WTC11 (cell line): ENCODE measurements around the gene MRPL41.

Source experiments
- CBFB ChIP-seq: sonication (generic); formaldehyde crosslinking; IDR thresholded peaks from 2 replicates; pipeline ENCODE4 v1.8.1; 2022; ENCODE audit warnings: mild to moderate bottlenecking, low read depth, missing genetic modification reagents
- CREM ChIP-seq: sonication (generic); formaldehyde crosslinking; IDR thresholded peaks from 2 replicates; pipeline ENCODE4 v1.8.1; 2022; ENCODE audit warnings: mild to moderate bottlenecking, missing genetic modification reagents, moderate library complexity
- CTCF ChIP-seq: fragments of 200-600 bp; IDR thresholded peaks from 2 replicates; pipeline ENCODE4 v1.8.0; 2022; ENCODE audit warnings: antibody characterized with exemption
- HMGA2 ChIP-seq: fragments of 250-450 bp; sonication (Bioruptor Pico); IDR thresholded peaks from 2 replicates; pipeline ENCODE4 v1.4.0; 2021; ENCODE audit warnings: mild to moderate bottlenecking, moderate library complexity
- MXD4 ChIP-seq: fragments of 250-450 bp; sonication (Bioruptor Pico); IDR thresholded peaks from 2 replicates; pipeline ENCODE4 v1.8.0; 2021; ENCODE audit warnings: mild to moderate bottlenecking, moderate library complexity, borderline replicate concordance
- RELA ChIP-seq: sonication (generic); formaldehyde crosslinking; IDR thresholded peaks from 2 replicates; pipeline ENCODE4 v1.8.1; 2022; ENCODE audit warnings: missing genetic modification reagents, mild to moderate bottlenecking, borderline replicate concordance
- SMAD4 ChIP-seq: sonication (generic); formaldehyde crosslinking; IDR thresholded peaks from 2 replicates; pipeline ENCODE4 v1.8.0; 2022; ENCODE audit warnings: mild to moderate bottlenecking, missing genetic modification reagents
- TEAD4 ChIP-seq: sonication (generic); formaldehyde crosslinking; IDR thresholded peaks from 2 replicates; pipeline ENCODE4 v1.8.0; 2022; ENCODE audit warnings: mild to moderate bottlenecking, missing genetic modification reagents
- TP53 ChIP-seq: sonication (generic); formaldehyde crosslinking; IDR thresholded peaks from 2 replicates; pipeline ENCODE4 v1.8.1; 2023; ENCODE audit warnings: mild to moderate bottlenecking, missing genetic modification reagents
- ZNF138 ChIP-seq: sonication (generic); formaldehyde crosslinking; conservative IDR thresholded peaks from 2 replicates; pipeline ENCODE4 v1.8.1; 2022; ENCODE audit warnings: mild to moderate bottlenecking, moderate library complexity, missing genetic modification reagents

GRCh38 chr9:137506702-137507171 is 44.9 kb upstream of the MRPL41 start:
- TF ChIP-seq TEAD4 (CRISPR knock-in tag): no peak
- no peak for TF ChIP-seq CTCF
- no peak for TF ChIP-seq MXD4 (CRISPR knock-in tag)
- TF ChIP-seq CREM (CRISPR knock-in tag): no peak
- no peak for TF ChIP-seq SMAD4 (CRISPR knock-in tag)
- TF ChIP-seq RELA: no peak
- TF ChIP-seq HMGA2 (CRISPR knock-in tag): no peak
- no peak for TF ChIP-seq ZNF138 (CRISPR knock-in tag)
- TF ChIP-seq TP53 (CRISPR knock-in tag): no peak
- TF ChIP-seq CBFB (CRISPR knock-in tag): no peak
